BE2C (cell line): ENCODE results near the gene TMEM132D.

Experiments used
- DNase-seq: peaks from one replicate; pipeline ENCODE4 v3.0.0-alpha.2; 2020
- H3K27me3 ChIP-seq: fragments of 250-450 bp; sonication (Bioruptor Pico); 2 replicates; pipeline ENCODE4 v1.5.1; 2020; ENCODE audit warnings: mild to moderate bottlenecking
- H3K36me3 ChIP-seq: fragments of 250-450 bp; sonication (Bioruptor Pico); 2 replicates; pipeline ENCODE4 v1.5.1; 2020; ENCODE audit warnings: mild to moderate bottlenecking
- H3K4me1 ChIP-seq: fragments of 250-450 bp; sonication (Bioruptor Pico); 2 replicates; pipeline ENCODE4 v1.5.1; 2020
- H3K4me3 ChIP-seq: 2 replicates; pipeline ENCODE4 v1.5.1; 2011; ENCODE audit warnings: low read depth, low read length
- H3K9me3 ChIP-seq: fragments of 250-450 bp; sonication (Bioruptor Pico); 2 replicates; pipeline ENCODE4 v1.5.1; 2020
- CTCF ChIP-seq: IDR thresholded peaks from 2 replicates; pipeline ENCODE4 v1.5.1; 2012; ENCODE audit warnings: mild to moderate bottlenecking, low read depth, low read length

TMEM132D gene

GRCh38 chr12:129848876-129849275, 54.9 kb downstream of the TMEM132D start:
- TF ChIP-seq CTCF: no peak
- no peak overlapping the region for H3K4me3 ChIP-seq
- no peaks in the 10 kb centered on the region for H3K36me3 ChIP-seq
- no peaks in the 10 kb centered on the region for H3K9me3 ChIP-seq
- H3K27me3 ChIP-seq: no peaks in the 10 kb centered on the region
- no peaks in the 10 kb centered on the region for H3K4me1 ChIP-seq
- no peak for DNase-seq

- no peak for TF ChIP-seq CTCF
Observed at GRCh38 chr12:129847063-129847462, 56.8 kb downstream of the TMEM132D start.

GRCh38 chr12:129844662-129845220, 59.1 kb downstream of the TMEM132D start:
- no peak for DNase-seq

More at GRCh38 chr12:129847063-129847462, 56.8 kb downstream of the TMEM132D start:
- H3K9me3 ChIP-seq: no peaks in the 10 kb centered on the region
- no peak for DNase-seq
- no peaks in the 10 kb centered on the region for H3K4me1 ChIP-seq
- H3K36me3 ChIP-seq: no peaks in the 10 kb centered on the region
- no peak overlapping the region for H3K4me3 ChIP-seq
- no peaks in the 10 kb centered on the region for H3K27me3 ChIP-seq

GRCh38 chr12:129841251-129841650, 62.6 kb downstream of the TMEM132D start:
- TF ChIP-seq CTCF: no peak
- H3K4me1 ChIP-seq: no peaks in the 10 kb centered on the region
- no peaks in the 10 kb centered on the region for H3K36me3 ChIP-seq
- DNase-seq: no peak
- no peaks in the 10 kb centered on the region for H3K27me3 ChIP-seq
- no peaks in the 10 kb centered on the region for H3K9me3 ChIP-seq
- H3K4me3 ChIP-seq: no peak overlapping the region

More at GRCh38 chr12:129844662-129845220, 59.1 kb downstream of the TMEM132D start:
- Histone ChIP-seq H3K4me3 (no peak overlapping the region), H3K36me3 (no peaks in the 10 kb centered on the region), H3K4me1 (no peaks in the 10 kb centered on the region), H3K9me3 (no peaks in the 10 kb centered on the region), H3K27me3 (no peaks in the 10 kb centered on the region)
- no peak for TF ChIP-seq CTCF

- no peaks in the 10 kb centered on the region for H3K27me3 ChIP-seq
Observed at GRCh38 chr12:129840145-129840884, 63.5 kb downstream of the TMEM132D start.

More at GRCh38 chr12:129840145-129840884, 63.5 kb downstream of the TMEM132D start:
- Histone ChIP-seq H3K36me3 (no peaks in the 10 kb centered on the region), H3K4me3 (no peak overlapping the region), H3K4me1 (no peaks in the 10 kb centered on the region), H3K9me3 (no peaks in the 10 kb centered on the region)
- TF ChIP-seq CTCF: no peak
- DNase-seq: no peak
